Measurements from ENCODE around the gene PSMD12.

DNA sequence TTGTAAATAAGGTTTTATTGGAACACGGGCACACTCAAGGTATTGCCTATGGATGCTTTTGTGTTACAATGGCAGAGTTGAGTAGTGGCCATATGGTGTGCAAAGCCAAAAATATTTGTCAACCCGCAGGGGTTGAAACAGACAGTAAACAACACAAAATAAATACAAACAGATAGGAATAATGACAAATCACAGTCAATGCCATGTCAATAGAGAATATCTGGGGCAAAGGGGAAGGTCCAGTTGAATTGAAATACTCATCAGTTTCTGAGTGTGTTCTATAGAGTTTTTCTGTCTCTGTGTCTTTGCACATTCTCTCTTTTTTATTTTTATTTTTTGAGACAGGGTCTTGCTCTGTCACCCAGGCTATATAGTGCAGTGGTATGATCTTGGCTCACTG lies 48.2 kb upstream of the PSMD12 start:
- TF ChIP-seq, protein P1, sequence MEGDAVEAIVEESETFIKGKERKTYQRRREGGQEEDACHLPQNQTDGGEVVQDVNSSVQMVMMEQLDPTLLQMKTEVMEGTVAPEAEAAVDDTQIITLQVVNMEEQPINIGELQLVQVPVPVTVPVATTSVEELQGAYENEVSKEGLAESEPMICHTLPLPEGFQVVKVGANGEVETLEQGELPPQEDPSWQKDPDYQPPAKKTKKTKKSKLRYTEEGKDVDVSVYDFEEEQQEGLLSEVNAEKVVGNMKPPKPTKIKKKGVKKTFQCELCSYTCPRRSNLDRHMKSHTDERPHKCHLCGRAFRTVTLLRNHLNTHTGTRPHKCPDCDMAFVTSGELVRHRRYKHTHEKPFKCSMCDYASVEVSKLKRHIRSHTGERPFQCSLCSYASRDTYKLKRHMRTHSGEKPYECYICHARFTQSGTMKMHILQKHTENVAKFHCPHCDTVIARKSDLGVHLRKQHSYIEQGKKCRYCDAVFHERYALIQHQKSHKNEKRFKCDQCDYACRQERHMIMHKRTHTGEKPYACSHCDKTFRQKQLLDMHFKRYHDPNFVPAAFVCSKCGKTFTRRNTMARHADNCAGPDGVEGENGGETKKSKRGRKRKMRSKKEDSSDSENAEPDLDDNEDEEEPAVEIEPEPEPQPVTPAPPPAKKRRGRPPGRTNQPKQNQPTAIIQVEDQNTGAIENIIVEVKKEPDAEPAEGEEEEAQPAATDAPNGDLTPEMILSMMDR (IDR thresholded peaks at IDR 0.05; ENCODE audit: low read length), result no peak
- TF ChIP-seq EZH2 (IDR thresholded peaks at IDR 0.05; ENCODE audit: borderline replicate concordance, low read length), result no peak
